Upper lobe of left lung (tissue), 4 donors: Measurements from ENCODE around the gene STXBP6.

ENCODE experiments used
- POLR2A ChIP-seq, 4 donors: fragments of 450-650 bp; IDR thresholded peaks; one replicate each; pipeline ENCODE4 v1.5.1; 2016 to 2017; ENCODE audit warnings: antibody characterized with exemption in 4 of 4, mild to moderate bottlenecking in 2 of 4
- TF ChIP-seq, protein P1 (sequence below), 6 experiments: fragments of 450-650 bp in 4 of 6; fragments of 200-600 bp in 2 of 6; sonication (generic) in 2 of 6; IDR thresholded peaks; one replicate each; pipeline ENCODE4 v1.5.1; 2016 to 2019; ENCODE audit warnings: antibody characterized with exemption in 6 of 6

DNA sequence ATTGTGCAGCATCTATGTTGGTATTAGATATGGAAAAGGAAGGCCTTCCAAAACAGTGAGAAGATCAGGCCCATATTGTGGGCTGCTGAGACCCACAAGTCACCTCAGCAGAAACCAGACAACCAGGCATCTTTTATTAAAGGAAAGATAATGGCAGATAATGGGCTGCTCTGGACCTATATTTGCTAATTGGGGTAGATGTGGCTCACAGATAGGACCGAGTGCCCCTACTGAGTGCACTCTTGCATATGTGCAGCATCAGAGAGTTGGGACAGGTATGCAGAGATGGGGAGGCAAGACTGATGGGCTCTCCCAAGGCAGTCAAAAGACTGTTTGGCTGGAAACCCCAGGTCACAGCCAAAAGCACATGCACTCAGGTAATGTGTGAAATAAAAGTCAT is 266.2 kb downstream of the STXBP6 start:
- TF ChIP-seq, protein P1, sequence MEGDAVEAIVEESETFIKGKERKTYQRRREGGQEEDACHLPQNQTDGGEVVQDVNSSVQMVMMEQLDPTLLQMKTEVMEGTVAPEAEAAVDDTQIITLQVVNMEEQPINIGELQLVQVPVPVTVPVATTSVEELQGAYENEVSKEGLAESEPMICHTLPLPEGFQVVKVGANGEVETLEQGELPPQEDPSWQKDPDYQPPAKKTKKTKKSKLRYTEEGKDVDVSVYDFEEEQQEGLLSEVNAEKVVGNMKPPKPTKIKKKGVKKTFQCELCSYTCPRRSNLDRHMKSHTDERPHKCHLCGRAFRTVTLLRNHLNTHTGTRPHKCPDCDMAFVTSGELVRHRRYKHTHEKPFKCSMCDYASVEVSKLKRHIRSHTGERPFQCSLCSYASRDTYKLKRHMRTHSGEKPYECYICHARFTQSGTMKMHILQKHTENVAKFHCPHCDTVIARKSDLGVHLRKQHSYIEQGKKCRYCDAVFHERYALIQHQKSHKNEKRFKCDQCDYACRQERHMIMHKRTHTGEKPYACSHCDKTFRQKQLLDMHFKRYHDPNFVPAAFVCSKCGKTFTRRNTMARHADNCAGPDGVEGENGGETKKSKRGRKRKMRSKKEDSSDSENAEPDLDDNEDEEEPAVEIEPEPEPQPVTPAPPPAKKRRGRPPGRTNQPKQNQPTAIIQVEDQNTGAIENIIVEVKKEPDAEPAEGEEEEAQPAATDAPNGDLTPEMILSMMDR (IDR thresholded peaks at IDR 0.05), result no peak
- no peak for TF ChIP-seq POLR2A (IDR thresholded peaks at IDR 0.05)
